ENCODE measurements around the gene SLC30A7. TPM values are rescaled to one million over a fixed set of nuclear protein-coding genes. Genes with fewer than 3 reads are reported as not detected.

The SLC30A7 gene
- total RNA-seq, 1 experiment from 2014 or later: 20.7 TPM

GRCh38 chr1:101002551-101002950, 106.7 kb downstream of the SLC30A7 start:
- TF ChIP-seq KAT7 (CRISPR knock-in tag; IDR thresholded peaks at IDR 0.05; ENCODE audit: borderline replicate concordance): no peak
- no peak for TF ChIP-seq FOXK1 (CRISPR knock-in tag; IDR thresholded peaks at IDR 0.05)
- TF ChIP-seq ZBTB43 (CRISPR knock-in tag; IDR thresholded peaks at IDR 0.05): no peak
- TF ChIP-seq NFE2L1 (CRISPR knock-in tag; IDR thresholded peaks at IDR 0.05): no peak
- no peak for TF ChIP-seq ERG (CRISPR knock-in tag; IDR thresholded peaks at IDR 0.05)
- no peak for TF ChIP-seq ATF2 (CRISPR knock-in tag; IDR thresholded peaks at IDR 0.05; ENCODE audit: borderline replicate concordance, low read depth)
- Mint-ChIP-seq H3K4me3 (no peak overlapping the region), H3K27ac (peak overlapping the region; percentile 80), H3K36me3 (peaks cover 23% of the 10 kb centered on the region), H3K27me3 (ENCODE audit: low read depth) (no peaks in the 10 kb centered on the region), H3K9me3 (no peaks in the 10 kb centered on the region), H3K4me1 (peaks cover 28% of the 10 kb centered on the region)
- POLR2A ChIA-PET: interaction anchor here (0.6 kb wide), 1 partner anchor 325 kb away, joined by 3 read pairs; no protein-coding TSS in a partner anchor
- CTCF ChIA-PET: interaction anchor here (0.7 kb wide), 1 partner anchor 286 kb away, joined by 3 read pairs; no protein-coding TSS in a partner anchor
- peak; percentile 60 for ATAC-seq
- DNase-seq (ENCODE audit: low spot score): no peak

GRCh38 chr1:101003012-101003650, 107.2 kb downstream of the SLC30A7 start:
- Mint-ChIP-seq H3K36me3 (peaks cover 20% of the 10 kb centered on the region), H3K4me3 (no peak overlapping the region), H3K9me3 (no peaks in the 10 kb centered on the region), H3K27me3 (ENCODE audit: low read depth) (no peaks in the 10 kb centered on the region), H3K4me1 (peaks cover 28% of the 10 kb centered on the region), H3K27ac (peak overlapping the region; percentile 80)
- CTCF ChIA-PET: interaction anchor here (0.7 kb wide), 1 partner anchor 286 kb away, joined by 3 read pairs; no protein-coding TSS in a partner anchor
- ATAC-seq: no peak
- no peak for DNase-seq (ENCODE audit: low spot score)
- TF ChIP-seq CBFB (CRISPR knock-in tag; IDR thresholded peaks at IDR 0.05; ENCODE audit: low read depth) (no peak), NFE2L1 (CRISPR knock-in tag; IDR thresholded peaks at IDR 0.05) (no peak), PRRX2 (CRISPR knock-in tag; IDR thresholded peaks at IDR 0.05) (no peak), ATF1 (CRISPR knock-in tag; IDR thresholded peaks at IDR 0.05) (no peak), FOXJ3 (CRISPR knock-in tag; IDR thresholded peaks at IDR 0.05; ENCODE audit: borderline replicate concordance) (no peak)
- POLR2A ChIA-PET: no interaction called here

- DNase-seq (ENCODE audit: low spot score) (no peak), ATAC-seq (no peak)
Observed at GRCh38 chr1:101004061-101004460, 108.2 kb downstream of the SLC30A7 start.

GRCh38 chr1:101004670-101005069, 108.8 kb downstream of the SLC30A7 start:
- H3K27ac Mint-ChIP-seq: no peak overlapping the region
- peaks cover 36% of the 10 kb centered on the region for H3K4me1 Mint-ChIP-seq
- no peaks in the 10 kb centered on the region for H3K27me3 Mint-ChIP-seq (ENCODE audit: low read depth)
- peaks cover 26% of the 10 kb centered on the region for H3K36me3 Mint-ChIP-seq
- CTCF ChIA-PET: no interaction called here
- H3K4me3 Mint-ChIP-seq: no peak overlapping the region
- no peaks in the 10 kb centered on the region for H3K9me3 Mint-ChIP-seq
- POLR2A ChIA-PET: no interaction called here
- no peak for DNase-seq (ENCODE audit: low spot score)
- no peak for ATAC-seq
- no peak for TF ChIP-seq NFYB (CRISPR knock-in tag; conservative IDR thresholded peaks at IDR 0.05; ENCODE audit: low read depth)
- no peak for TF ChIP-seq NR1H2 (CRISPR knock-in tag; IDR thresholded peaks at IDR 0.05)
- TF ChIP-seq TEAD1 (CRISPR knock-in tag; IDR thresholded peaks at IDR 0.05): no peak
- no peak for TF ChIP-seq CBFB (CRISPR knock-in tag; IDR thresholded peaks at IDR 0.05; ENCODE audit: low read depth)
- no peak for TF ChIP-seq MLX (CRISPR knock-in tag; IDR thresholded peaks at IDR 0.05)
- no peak for TF ChIP-seq ZNF281 (CRISPR knock-in tag; IDR thresholded peaks at IDR 0.05)
- no peak for TF ChIP-seq JUN (CRISPR knock-in tag; IDR thresholded peaks at IDR 0.05)
- no peak for TF ChIP-seq SMAD3 (CRISPR knock-in tag; IDR thresholded peaks at IDR 0.05; ENCODE audit: borderline replicate concordance)
- no peak for TF ChIP-seq ZNF425 (CRISPR knock-in tag; conservative IDR thresholded peaks at IDR 0.05)

More at GRCh38 chr1:101004061-101004460, 108.2 kb downstream of the SLC30A7 start:
- Mint-ChIP-seq H3K27me3 (ENCODE audit: low read depth) (no peaks in the 10 kb centered on the region), H3K9me3 (no peaks in the 10 kb centered on the region), H3K27ac (no peak overlapping the region), H3K36me3 (peaks cover 26% of the 10 kb centered on the region), H3K4me3 (no peak overlapping the region), H3K4me1 (peaks cover 36% of the 10 kb centered on the region)
- POLR2A ChIA-PET: no interaction called here
- no peak for TF ChIP-seq ZNF219 (CRISPR knock-in tag; IDR thresholded peaks at IDR 0.05; ENCODE audit: borderline replicate concordance)
- TF ChIP-seq MYBL2 (CRISPR knock-in tag; IDR thresholded peaks at IDR 0.05): no peak
- peak; percentile 72 for TF ChIP-seq GABPB1 (CRISPR knock-in tag; IDR thresholded peaks at IDR 0.05)
- TF ChIP-seq ZNF263 (CRISPR knock-in tag; IDR thresholded peaks at IDR 0.05; ENCODE audit: low read depth): no peak
- CTCF ChIA-PET: no interaction called here
